HEK293 (cell line): ENCODE results near the gene TMEM14C.

Experiments
- CTCF ChIA-PET: fragments of 350-600 bp; formaldehyde crosslinking; extraction: SDS; loops from one replicate; lab custom pipeline; 2021; ENCODE audit warnings: antibody characterized with exemption; lab: Yijun Ruan, JAX
- POLR2A ChIA-PET: fragments of 300-600 bp; formaldehyde crosslinking; extraction: SDS; loops from one replicate; lab custom pipeline; 2020; ENCODE audit warnings: antibody characterized with exemption, inconsistent platforms; lab: Yijun Ruan, JAX
- H3K27ac ChIP-seq: fragments of 200-500 bp; sonication (Bioruptor generic); 2 replicates; pipeline ENCODE4 v1.5.1; 2014; ENCODE audit warnings: low read depth, low read length, control low read depth, inconsistent platforms; ENCODE audit errors: extremely low read depth
- H3K36me3 ChIP-seq, 2 experiments: fragments of 200-500 bp in 1 of 2; sonication (Bioruptor generic) in 1 of 2; 1 replicate in 1 of 2; 2 replicates in 1 of 2; pipeline ENCODE4 v1.5.1; 2014 to 2017; ENCODE audit warnings: inconsistent platforms in 2 of 2, low read length in 2 of 2; ENCODE audit not compliant: control insufficient read depth in 2 of 2, insufficient read depth in 1 of 2
- H3K4me1 ChIP-seq: fragments of 200-500 bp; sonication (Bioruptor generic); 2 replicates; pipeline ENCODE4 v1.5.1; 2014; ENCODE audit warnings: mild to moderate bottlenecking, low read length, inconsistent platforms; ENCODE audit not compliant: control insufficient read depth, insufficient read depth
- H3K4me3 ChIP-seq: 2 replicates; pipeline ENCODE4 v1.5.1; 2011; ENCODE audit warnings: low read depth, mild to moderate bottlenecking, control low read depth, low read length, moderate library complexity
- H3K9me3 ChIP-seq: fragments of 200-500 bp; sonication (Bioruptor generic); 2 replicates; pipeline ENCODE4 v1.5.1; 2014; ENCODE audit warnings: low read depth, low read length, inconsistent platforms; ENCODE audit not compliant: control insufficient read depth, insufficient read depth
- FEZF1 ChIP-seq: fragments of 450-650 bp; formaldehyde crosslinking; IDR thresholded peaks from 2 replicates; pipeline ENCODE4 v1.5.1; 2016; ENCODE audit warnings: missing biosample characterization, missing genetic modification characterization
- GLI4 ChIP-seq: fragments of 450-650 bp; formaldehyde crosslinking; IDR thresholded peaks from 2 replicates; pipeline ENCODE4 v1.5.1; 2016; ENCODE audit warnings: missing biosample characterization, missing genetic modification characterization
- GLIS2 ChIP-seq: fragments of 450-650 bp; formaldehyde crosslinking; IDR thresholded peaks from 2 replicates; pipeline ENCODE4 v1.5.1; 2016; ENCODE audit warnings: missing biosample characterization, missing genetic modification characterization
- SP3 ChIP-seq: fragments of 450-650 bp; formaldehyde crosslinking; IDR thresholded peaks from 2 replicates; pipeline ENCODE4 v1.5.1; 2016; ENCODE audit warnings: missing biosample characterization, missing genetic modification characterization
- YY2 ChIP-seq: fragments of 450-650 bp; formaldehyde crosslinking; IDR thresholded peaks from 2 replicates; pipeline ENCODE4 v1.5.1; 2016; ENCODE audit warnings: missing biosample characterization, missing genetic modification characterization
- ZBTB8A ChIP-seq: fragments of 450-650 bp; formaldehyde crosslinking; IDR thresholded peaks from 2 replicates; pipeline ENCODE4 v1.5.1; 2016; ENCODE audit warnings: missing biosample characterization, missing genetic modification characterization
- ZEB2 ChIP-seq: fragments of 450-650 bp; formaldehyde crosslinking; IDR thresholded peaks from 2 replicates; pipeline ENCODE4 v1.5.1; 2016; ENCODE audit warnings: missing biosample characterization, missing genetic modification characterization
- ZFP3 ChIP-seq: fragments of 450-650 bp; formaldehyde crosslinking; IDR thresholded peaks from 2 replicates; pipeline ENCODE4 v1.5.1; 2016; ENCODE audit warnings: low read depth, missing biosample characterization, missing genetic modification characterization
- ZNF146 ChIP-seq: fragments of 450-650 bp; formaldehyde crosslinking; IDR thresholded peaks from 2 replicates; pipeline ENCODE4 v1.5.1; 2016; ENCODE audit warnings: missing biosample characterization, missing genetic modification characterization
- ZNF184 ChIP-seq: fragments of 450-650 bp; IDR thresholded peaks from 2 replicates; pipeline ENCODE4 v1.5.1; 2018; ENCODE audit warnings: missing biosample characterization, mild to moderate bottlenecking, missing genetic modification characterization
- ZNF214 ChIP-seq: fragments of 450-650 bp; formaldehyde crosslinking; IDR thresholded peaks from 2 replicates; pipeline ENCODE4 v1.5.1; 2017; ENCODE audit warnings: missing biosample characterization, mild to moderate bottlenecking, missing genetic modification characterization, borderline replicate concordance
- ZNF223 ChIP-seq: fragments of 450-650 bp; formaldehyde crosslinking; IDR thresholded peaks from 2 replicates; pipeline ENCODE4 v1.5.1; 2016; ENCODE audit warnings: missing biosample characterization, missing genetic modification characterization
- ZNF37A ChIP-seq: fragments of 450-650 bp; IDR thresholded peaks from 2 replicates; pipeline ENCODE4 v1.5.1; 2018; ENCODE audit warnings: missing biosample characterization, missing genetic modification characterization
- ZNF391 ChIP-seq: fragments of 450-650 bp; formaldehyde crosslinking; IDR thresholded peaks from 2 replicates; pipeline ENCODE4 v1.5.1; 2016; ENCODE audit warnings: low read depth, missing biosample characterization, missing genetic modification characterization, borderline replicate concordance
- ZNF433 ChIP-seq: fragments of 450-650 bp; formaldehyde crosslinking; IDR thresholded peaks from 2 replicates; pipeline ENCODE4 v1.5.1; 2016; ENCODE audit warnings: missing biosample characterization, missing genetic modification characterization, low read depth
- ZNF513 ChIP-seq: fragments of 450-650 bp; IDR thresholded peaks from 2 replicates; pipeline ENCODE4 v1.5.1; 2018; ENCODE audit warnings: missing biosample characterization, missing genetic modification characterization
- ZNF560 ChIP-seq: fragments of 450-650 bp; formaldehyde crosslinking; IDR thresholded peaks from 2 replicates; pipeline ENCODE4 v1.5.1; 2017; ENCODE audit warnings: missing biosample characterization, missing genetic modification characterization, borderline replicate concordance
- ZNF600 ChIP-seq: fragments of 450-650 bp; formaldehyde crosslinking; IDR thresholded peaks from 2 replicates; pipeline ENCODE4 v1.5.1; 2016; ENCODE audit warnings: missing biosample characterization, missing genetic modification characterization
- ZNF623 ChIP-seq: fragments of 450-650 bp; formaldehyde crosslinking; IDR thresholded peaks from 2 replicates; pipeline ENCODE4 v1.5.1; 2016; ENCODE audit warnings: missing biosample characterization, missing genetic modification characterization
- ZNF660 ChIP-seq: fragments of 450-650 bp; IDR thresholded peaks from 2 replicates; pipeline ENCODE4 v1.5.1; 2018; ENCODE audit warnings: missing biosample characterization, mild to moderate bottlenecking, missing genetic modification characterization
- ZNF785 ChIP-seq: fragments of 450-650 bp; formaldehyde crosslinking; IDR thresholded peaks from 2 replicates; pipeline ENCODE4 v1.5.1; 2016; ENCODE audit warnings: missing biosample characterization, missing genetic modification characterization
- TF ChIP-seq, protein P1 (sequence below): fragments of 450-650 bp; formaldehyde crosslinking; IDR thresholded peaks from 2 replicates; pipeline ENCODE4 v1.5.1; 2016; ENCODE audit warnings: missing biosample characterization, missing genetic modification characterization
- TF ChIP-seq, protein P2 (sequence below): fragments of 450-650 bp; formaldehyde crosslinking; IDR thresholded peaks from 2 replicates; pipeline ENCODE4 v1.5.1; 2016; ENCODE audit warnings: missing biosample characterization, missing genetic modification characterization
- TF ChIP-seq, protein P3 (sequence below): fragments of 450-650 bp; formaldehyde crosslinking; IDR thresholded peaks from 2 replicates; pipeline ENCODE4 v1.5.1; 2017; ENCODE audit warnings: missing biosample characterization, mild to moderate bottlenecking, missing genetic modification characterization, moderate library complexity

TMEM14C gene

DNA sequence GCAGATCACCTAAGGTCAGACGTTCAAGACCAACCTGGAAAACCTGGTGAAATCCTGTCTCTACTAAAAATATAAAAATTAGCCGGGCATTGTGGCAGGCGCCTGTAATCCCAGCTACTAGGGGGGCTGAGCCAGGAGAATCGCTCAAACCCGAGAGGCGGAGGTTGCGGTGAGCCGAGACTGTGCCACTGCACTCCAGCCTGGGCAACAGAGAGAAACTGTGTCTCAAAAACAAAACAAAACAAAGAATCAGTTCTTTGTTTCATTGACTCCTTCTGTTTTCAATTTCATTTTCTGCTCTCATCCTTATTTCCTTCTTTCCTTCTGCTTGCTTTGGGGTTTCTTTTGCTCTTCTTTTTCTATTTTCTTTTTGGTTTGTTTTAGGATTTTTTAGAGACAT lies 8.9 kb upstream of the TMEM14C start:
- CTCF ChIA-PET = interaction anchor here (0.7 kb wide), 1 partner anchor 209 kb away, joined by 3 read pairs; no protein-coding TSS in a partner anchor
- TF ChIP-seq ZFP3 (tag by site-specific recombination) (no peak), ZNF600 (tag by site-specific recombination) (no peak), ZNF433 (tag by site-specific recombination) (no peak), GLIS2 (no peak), YY2 (tag by site-specific recombination) (no peak), ZNF623 (tag by site-specific recombination) (no peak), ZNF223 (tag by site-specific recombination) (no peak), SP3 (no peak), GLI4 (no peak), ZNF785 (no peak), ZBTB8A (no peak), ZNF660 (tag by site-specific recombination) (no peak), ZNF214 (tag by site-specific recombination) (no peak), ZNF560 (tag by site-specific recombination) (no peak)
- TF ChIP-seq, protein P1, sequence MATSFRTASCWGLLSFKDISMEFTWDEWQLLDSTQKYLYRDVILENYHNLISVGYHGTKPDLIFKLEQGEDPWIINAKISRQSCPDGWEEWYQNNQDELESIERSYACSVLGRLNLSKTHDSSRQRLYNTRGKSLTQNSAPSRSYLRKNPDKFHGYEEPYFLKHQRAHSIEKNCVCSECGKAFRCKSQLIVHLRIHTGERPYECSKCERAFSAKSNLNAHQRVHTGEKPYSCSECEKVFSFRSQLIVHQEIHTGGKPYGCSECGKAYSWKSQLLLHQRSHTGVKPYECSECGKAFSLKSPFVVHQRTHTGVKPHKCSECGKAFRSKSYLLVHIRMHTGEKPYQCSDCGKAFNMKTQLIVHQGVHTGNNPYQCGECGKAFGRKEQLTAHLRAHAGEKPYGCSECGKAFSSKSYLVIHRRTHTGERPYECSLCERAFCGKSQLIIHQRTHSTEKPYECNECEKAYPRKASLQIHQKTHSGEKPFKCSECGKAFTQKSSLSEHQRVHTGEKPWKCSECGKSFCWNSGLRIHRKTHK (tag by site-specific recombination) = no peak
- TF ChIP-seq, protein P2, sequence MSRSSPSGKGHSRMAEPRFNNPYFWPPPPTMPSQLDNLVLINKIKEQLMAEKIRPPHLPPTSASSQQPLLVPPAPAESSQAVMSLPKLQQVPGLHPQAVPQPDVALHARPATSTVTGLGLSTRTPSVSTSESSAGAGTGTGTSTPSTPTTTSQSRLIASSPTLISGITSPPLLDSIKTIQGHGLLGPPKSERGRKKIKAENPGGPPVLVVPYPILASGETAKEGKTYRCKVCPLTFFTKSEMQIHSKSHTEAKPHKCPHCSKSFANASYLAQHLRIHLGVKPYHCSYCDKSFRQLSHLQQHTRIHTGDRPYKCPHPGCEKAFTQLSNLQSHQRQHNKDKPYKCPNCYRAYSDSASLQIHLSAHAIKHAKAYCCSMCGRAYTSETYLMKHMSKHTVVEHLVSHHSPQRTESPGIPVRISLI (tag by site-specific recombination) = no peak
- POLR2A ChIA-PET = no interaction called here

DNA sequence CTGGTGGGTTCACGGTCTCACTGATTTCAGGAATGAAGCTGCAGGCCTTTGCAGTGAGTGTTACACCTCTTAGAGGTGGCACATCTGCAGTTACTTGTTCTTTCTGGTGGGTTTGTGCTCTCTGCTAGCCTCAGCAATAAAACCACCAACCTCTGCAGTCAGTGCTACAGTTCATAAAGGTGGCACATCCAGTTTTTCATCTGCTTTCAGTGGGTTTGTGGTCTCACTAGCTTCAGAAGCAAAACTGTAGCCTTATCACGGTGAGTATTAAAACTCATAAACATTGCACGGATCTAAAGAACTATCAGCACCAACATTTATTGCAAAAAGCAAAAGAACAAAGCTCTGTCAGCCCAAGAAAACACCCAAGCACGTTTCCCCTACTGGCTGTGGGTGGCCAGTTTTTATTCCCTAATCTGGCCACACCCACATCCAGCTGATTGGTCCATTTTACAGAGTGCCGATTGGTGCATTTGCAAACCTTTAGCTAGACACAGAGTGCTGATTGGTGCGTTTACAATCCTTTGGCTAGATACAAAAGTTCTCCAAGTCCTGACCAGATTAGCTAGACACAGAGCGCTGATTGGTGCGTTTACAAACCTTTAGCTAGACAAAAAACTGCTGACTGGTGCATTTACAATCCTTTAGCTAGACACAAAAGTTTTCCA lies 3.4 kb upstream of the TMEM14C start:
- no peaks in the 10 kb centered on the region for H3K4me1 ChIP-seq
- H3K36me3 ChIP-seq = no peaks in the 10 kb centered on the region
- ChIA-PET CTCF (interaction anchor here (0.6 to 1.6 kb wide), 6 partner anchors 28 to 336 kb away, joined by 3 to 4 read pairs (median 4); partner anchors contain the start of genes SYCP2L and TMEM14B), POLR2A (interaction anchor here (0.6 to 7.8 kb wide), 5 partner anchors 9 to 28 kb away, joined by 3 to 82 read pairs (median 5); partner anchors contain the start of genes C6orf52, PAK1IP1 and TMEM14B)
- no peaks in the 10 kb centered on the region for H3K9me3 ChIP-seq
- H3K27ac ChIP-seq = no peak overlapping the region
- no peak for TF ChIP-seq ZEB2 (tag by site-specific recombination)
- TF ChIP-seq ZNF391 (tag by site-specific recombination) = no peak
- TF ChIP-seq ZNF184 = no peak
- TF ChIP-seq, protein P3, sequence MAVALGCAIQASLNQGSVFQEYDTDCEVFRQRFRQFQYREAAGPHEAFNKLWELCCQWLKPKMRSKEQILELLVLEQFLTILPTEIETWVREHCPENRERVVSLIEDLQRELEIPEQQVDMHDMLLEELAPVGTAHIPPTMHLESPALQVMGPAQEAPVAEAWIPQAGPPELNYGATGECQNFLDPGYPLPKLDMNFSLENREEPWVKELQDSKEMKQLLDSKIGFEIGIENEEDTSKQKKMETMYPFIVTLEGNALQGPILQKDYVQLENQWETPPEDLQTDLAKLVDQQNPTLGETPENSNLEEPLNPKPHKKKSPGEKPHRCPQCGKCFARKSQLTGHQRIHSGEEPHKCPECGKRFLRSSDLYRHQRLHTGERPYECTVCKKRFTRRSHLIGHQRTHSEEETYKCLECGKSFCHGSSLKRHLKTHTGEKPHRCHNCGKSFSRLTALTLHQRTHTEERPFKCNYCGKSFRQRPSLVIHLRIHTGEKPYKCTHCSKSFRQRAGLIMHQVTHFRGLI = no peak
- TF ChIP-seq ZNF513 = no peak
- no peak for TF ChIP-seq ZNF146 (tag by site-specific recombination)
- no peak for TF ChIP-seq FEZF1 (tag by site-specific recombination)
- no peak for TF ChIP-seq ZNF37A (tag by site-specific recombination)
- H3K4me3 ChIP-seq = no peak overlapping the region

More for the DNA sequence above, 8.9 kb upstream of the TMEM14C start:
- no peaks in the 10 kb centered on the region for H3K4me1 ChIP-seq
- peaks cover 9 to 14% of the 10 kb centered on the region in 2 experiments for H3K36me3 ChIP-seq
- no peaks in the 10 kb centered on the region for H3K9me3 ChIP-seq
- no peak overlapping the region for H3K4me3 ChIP-seq
- H3K27ac ChIP-seq = no peak overlapping the region
